GM12873 (cell line): ENCODE results near the gene MAPK7.

ENCODE experiments used
- TF ChIP-seq, protein P1 (sequence below): IDR thresholded peaks from 2 replicates; pipeline ENCODE4 v1.5.1; 2012; ENCODE audit warnings: low read depth, mild to moderate bottlenecking, moderate library complexity, low read length, control low read depth; ENCODE audit not compliant: insufficient read depth; ENCODE audit errors: missing control alignments

Gene MAPK7

GRCh38 chr17:19371259-19372010 lies 6.9 kb upstream of the MAPK7 start:
- TF ChIP-seq, protein P1, sequence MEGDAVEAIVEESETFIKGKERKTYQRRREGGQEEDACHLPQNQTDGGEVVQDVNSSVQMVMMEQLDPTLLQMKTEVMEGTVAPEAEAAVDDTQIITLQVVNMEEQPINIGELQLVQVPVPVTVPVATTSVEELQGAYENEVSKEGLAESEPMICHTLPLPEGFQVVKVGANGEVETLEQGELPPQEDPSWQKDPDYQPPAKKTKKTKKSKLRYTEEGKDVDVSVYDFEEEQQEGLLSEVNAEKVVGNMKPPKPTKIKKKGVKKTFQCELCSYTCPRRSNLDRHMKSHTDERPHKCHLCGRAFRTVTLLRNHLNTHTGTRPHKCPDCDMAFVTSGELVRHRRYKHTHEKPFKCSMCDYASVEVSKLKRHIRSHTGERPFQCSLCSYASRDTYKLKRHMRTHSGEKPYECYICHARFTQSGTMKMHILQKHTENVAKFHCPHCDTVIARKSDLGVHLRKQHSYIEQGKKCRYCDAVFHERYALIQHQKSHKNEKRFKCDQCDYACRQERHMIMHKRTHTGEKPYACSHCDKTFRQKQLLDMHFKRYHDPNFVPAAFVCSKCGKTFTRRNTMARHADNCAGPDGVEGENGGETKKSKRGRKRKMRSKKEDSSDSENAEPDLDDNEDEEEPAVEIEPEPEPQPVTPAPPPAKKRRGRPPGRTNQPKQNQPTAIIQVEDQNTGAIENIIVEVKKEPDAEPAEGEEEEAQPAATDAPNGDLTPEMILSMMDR = no peak

- TF ChIP-seq, protein P1 = no peak
Observed at GRCh38 chr17:19372011-19372370, 6.3 kb upstream of the MAPK7 start.

GRCh38 chr17:19372439-19372838 lies 5.9 kb upstream of the MAPK7 start:
- TF ChIP-seq, protein P1 = no peak

- TF ChIP-seq, protein P1 = no peak
Observed at GRCh38 chr17:19372866-19373504, 5.3 kb upstream of the MAPK7 start.

DNA sequence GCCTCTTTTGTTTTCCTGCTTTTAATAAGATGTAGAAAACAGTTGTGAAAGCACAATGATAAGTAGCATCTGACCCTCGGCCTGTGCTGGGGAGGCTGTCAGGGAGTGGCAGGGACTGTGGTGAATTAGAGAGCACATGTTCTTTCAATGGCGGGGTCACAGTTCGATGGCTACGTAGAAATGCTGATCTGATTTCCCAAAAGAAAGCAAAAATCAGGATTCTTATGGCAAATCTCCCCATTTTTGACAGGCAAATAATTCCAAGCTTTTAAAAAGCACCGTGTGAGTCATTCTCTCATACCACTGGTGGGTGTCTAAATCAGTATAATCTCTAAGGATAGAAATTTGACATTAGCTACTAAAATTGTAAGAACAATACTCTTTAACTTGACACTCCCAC lies 4.2 kb upstream of the MAPK7 start:
- TF ChIP-seq, protein P1 = no peak

DNA sequence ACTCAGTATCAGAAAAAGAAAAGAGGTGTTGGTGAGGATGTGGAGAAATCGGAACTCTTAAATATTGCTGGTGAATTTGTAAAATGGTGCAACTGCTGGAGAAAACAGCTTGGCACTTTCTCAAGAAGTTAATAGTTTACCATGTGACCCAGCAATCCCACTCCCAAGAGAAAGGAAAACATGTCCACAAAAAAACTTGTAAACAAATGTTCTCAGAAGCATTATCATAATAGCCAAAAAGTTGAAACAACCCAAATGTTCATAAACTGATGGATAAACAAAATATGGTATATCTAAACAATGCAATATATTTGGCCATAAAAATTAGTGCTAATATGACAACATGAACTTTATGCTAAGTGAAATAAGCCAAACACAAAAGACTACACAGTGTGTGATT lies 2.6 kb upstream of the MAPK7 start:
- TF ChIP-seq, protein P1 = no peak

DNA sequence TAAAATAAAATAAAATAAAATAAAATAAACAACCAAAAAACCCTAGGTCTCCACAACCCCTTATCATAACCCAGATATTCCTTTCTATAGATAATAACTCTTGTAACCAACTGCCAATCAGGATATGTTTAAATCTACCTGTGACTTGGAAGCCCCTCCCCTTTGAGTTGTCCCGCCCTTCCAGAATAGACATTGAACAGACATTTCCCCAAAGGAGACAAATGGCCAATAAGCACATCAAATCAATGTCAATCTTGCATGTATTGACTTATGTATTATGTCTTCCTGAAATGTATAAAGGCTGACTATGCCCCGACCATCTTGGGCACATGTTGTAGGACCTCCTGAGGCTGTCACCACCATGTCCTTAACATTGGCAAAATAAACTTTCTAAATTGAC lies 1.5 kb upstream of the MAPK7 start:
- TF ChIP-seq, protein P1 = no peak
